GM12892 (cell line): ENCODE measurements around the gene NPY1R.

ENCODE experiments used
- POLR2A ChIP-seq: IDR thresholded peaks from 2 replicates; pipeline ENCODE4 v1.6.1; 2011; ENCODE audit warnings: low read depth, low read length, control low read depth
- POLR2AphosphoS5 ChIP-seq: IDR thresholded peaks from 2 replicates; pipeline ENCODE4 v1.6.1; 2011; ENCODE audit warnings: low read depth, low read length, control low read depth

- TF ChIP-seq POLR2A (no peak), POLR2AphosphoS5 (no peak)
These were observed 46.3 kb upstream of the NPY1R start for GRCh38 chr4:163378661-163379060.
